GM23338 (cell line): ENCODE data around the gene DAPK3. TPM values are rescaled to one million over a fixed set of nuclear protein-coding genes. Genes with fewer than 3 reads are reported as not detected.
"Not testable (repeated sequence)": the region's sequence is repeated elsewhere in the genome, so short reads cannot be mapped to it uniquely, and the experiment has no call there.

ENCODE experiments used
- ATAC-seq: fragments of 200-7000 bp; cut with Tn5 transposase; 3 replicates; pipeline ENCODE4 v1.9.1; 2020
- DNase-seq: peaks from one replicate; pipeline ENCODE4 v3.0.0-alpha.2; 2015; ENCODE audit warnings: low spot score
- H2AFZ ChIP-seq: fragments of 200-600 bp; sonication (generic); 2 replicates; pipeline ENCODE4 v1.8.0; 2016; ENCODE audit warnings: antibody characterized with exemption, mild to moderate bottlenecking, moderate library complexity
- H3F3A ChIP-seq: fragments of 200-600 bp; sonication (generic); replicated peaks from 2 replicates; pipeline ENCODE4 v1.8.0; 2017; ENCODE audit warnings: antibody characterized with exemption, mixed run types, low read depth
- H3K27ac ChIP-seq: fragments of 200-600 bp; sonication (generic); 2 replicates; pipeline ENCODE4 v1.6.1; 2016; ENCODE audit warnings: low read depth
- H3K27me3 ChIP-seq: fragments of 200-600 bp; sonication (generic); 2 replicates; pipeline ENCODE4 v1.8.0; 2016; ENCODE audit warnings: mild to moderate bottlenecking, mixed run types, moderate library complexity; ENCODE audit not compliant: insufficient read depth
- H3K36me3 ChIP-seq: fragments of 200-600 bp; sonication (generic); 2 replicates; pipeline ENCODE4 v1.8.0; 2016; ENCODE audit warnings: mild to moderate bottlenecking; ENCODE audit not compliant: insufficient read depth
- H3K4me1 ChIP-seq: fragments of 200-600 bp; sonication (generic); 2 replicates; pipeline ENCODE4 v1.8.0; 2016; ENCODE audit warnings: mild to moderate bottlenecking, moderate library complexity; ENCODE audit not compliant: insufficient read depth
- H3K4me2 ChIP-seq: fragments of 200-600 bp; sonication (generic); 2 replicates; pipeline ENCODE4 v1.7.1; 2017; ENCODE audit warnings: mixed run types
- H3K4me3 ChIP-seq: fragments of 200-600 bp; sonication (generic); 2 replicates; pipeline ENCODE4 v1.6.1; 2016; ENCODE audit warnings: mixed run types
- H3K79me2 ChIP-seq: fragments of 200-600 bp; sonication (generic); replicated peaks from 2 replicates; pipeline ENCODE4 v1.8.0; 2017; ENCODE audit warnings: mild to moderate bottlenecking; ENCODE audit not compliant: insufficient read depth
- H3K9me2 ChIP-seq: fragments of 200-600 bp; sonication (generic); 2 replicates; pipeline ENCODE4 v1.8.0; 2017; ENCODE audit not compliant: insufficient read depth
- H4K20me1 ChIP-seq: fragments of 200-600 bp; sonication (generic); replicated peaks from 2 replicates; pipeline ENCODE4 v1.8.0; 2017; ENCODE audit warnings: mild to moderate bottlenecking; ENCODE audit not compliant: insufficient read depth
- H3K27ac Mint-ChIP-seq: 2 replicates; pipeline ENCODE4 v1.8.0; 2020; ENCODE audit warnings: inconsistent platforms, mild to moderate bottlenecking, moderate library complexity, mixed read lengths
- H3K27me3 Mint-ChIP-seq: 3 replicates; pipeline ENCODE4 v1.8.0; 2022; ENCODE audit warnings: low read depth, mild to moderate bottlenecking, moderate library complexity, mixed read lengths, inconsistent platforms; ENCODE audit not compliant: insufficient read depth, poor library complexity
- H3K36me3 Mint-ChIP-seq: 3 replicates; pipeline ENCODE4 v1.8.0; 2021; ENCODE audit warnings: low read depth, mild to moderate bottlenecking, inconsistent platforms, moderate library complexity, mixed read lengths
- H3K4me1 Mint-ChIP-seq: 3 replicates; pipeline ENCODE4 v1.8.0; 2020; ENCODE audit warnings: mild to moderate bottlenecking, inconsistent platforms, mixed read lengths
- H3K4me3 Mint-ChIP-seq: 3 replicates; pipeline ENCODE4 v1.8.0; 2021; ENCODE audit warnings: moderate library complexity, mild to moderate bottlenecking, inconsistent platforms, mixed read lengths
- H3K9me3 Mint-ChIP-seq: 3 replicates; pipeline ENCODE4 v1.8.0; 2020; ENCODE audit warnings: moderate library complexity, mild to moderate bottlenecking, inconsistent platforms, mixed read lengths
- ETS1 ChIP-seq: IDR thresholded peaks from 2 replicates; pipeline ENCODE4 v1.6.1; 2016; ENCODE audit warnings: antibody characterized with exemption
- EZH2 ChIP-seq: fragments of 200-600 bp; sonication (generic); IDR thresholded peaks from one replicate; pipeline ENCODE4 v1.8.0; 2017; ENCODE audit warnings: antibody characterized with exemption, mild to moderate bottlenecking, low read depth; ENCODE audit not compliant: unreplicated experiment
- NANOG ChIP-seq: IDR thresholded peaks from 2 replicates; pipeline ENCODE4 v1.6.1; 2016; ENCODE audit warnings: antibody characterized with exemption, borderline replicate concordance
- POLR2AphosphoS5 ChIP-seq: IDR thresholded peaks from 2 replicates; pipeline ENCODE4 v1.6.1; 2016; ENCODE audit warnings: antibody characterized with exemption, low read depth
- REST ChIP-seq: IDR thresholded peaks from one replicate; pipeline ENCODE4 v1.6.1; 2018; ENCODE audit warnings: antibody characterized with exemption; ENCODE audit not compliant: unreplicated experiment
- ZNF331 ChIP-seq: fragments of 250-450 bp; sonication (Bioruptor Pico); IDR thresholded peaks from 2 replicates; pipeline ENCODE4 v1.5.0; 2020; ENCODE audit warnings: low read depth, mild to moderate bottlenecking, moderate library complexity
- polyA plus RNA-seq: library from polyadenylated mRNA; unstranded; fragments of >200 nt; fragmentation: Nextera tagmentation; extraction: Ambion mirVana; gene quantifications from 2 replicates; pipeline ENCODE4 v1.2.1, GENCODE V29; 2016
- total RNA-seq: library from RNA; depleted of rRNA; stranded (reverse); fragments of >200 nt; shearing (Covaris generic); gene quantifications from 2 replicates; pipeline ENCODE4 v1.2.3, GENCODE V29; 2014

Gene DAPK3
- total and polyA plus RNA-seq, 2 experiments from 2014 or later, result 32.1 to 95.6 TPM

GRCh38 chr19:4000798-4001197 is 29.9 kb upstream of the DAPK3 start:
- not testable (repeated sequence) for ATAC-seq, H3K9me3 Mint-ChIP-seq, H2AFZ ChIP-seq, H3F3A ChIP-seq, H3K79me2 ChIP-seq, H3K27me3 ChIP-seq, H3K36me3 Mint-ChIP-seq, H3K27ac ChIP-seq, H3K4me1 Mint-ChIP-seq, H3K36me3 ChIP-seq, H3K4me3 ChIP-seq, H3K4me2 ChIP-seq, H3K9me2 ChIP-seq, H3K27me3 Mint-ChIP-seq, H3K4me3 Mint-ChIP-seq, H3K4me1 ChIP-seq, H3K27ac Mint-ChIP-seq, H4K20me1 ChIP-seq, DNase-seq

- not testable (repeated sequence) for H2AFZ ChIP-seq, H3K27me3 Mint-ChIP-seq, H3K27ac Mint-ChIP-seq
Measured at GRCh38 chr19:3998667-3999412, 27.9 kb upstream of the DAPK3 start.

GRCh38 chr19:3995607-3996006 is 24.7 kb upstream of the DAPK3 start:
- Histone ChIP-seq H3K4me3 (no peak overlapping the region), H3K36me3 (no peaks in the 10 kb centered on the region), H3K4me2 (no peak overlapping the region), H3K79me2 (no peaks in the 10 kb centered on the region), H4K20me1 (no peaks in the 10 kb centered on the region), H2AFZ (no peak overlapping the region), H3K27me3 (no peaks in the 10 kb centered on the region), H3K27ac (no peak overlapping the region), H3K9me2 (0 out of 2 replicates have a peak, but pooled peaks cover 3% of the 10 kb centered on the region), H3F3A (no peaks in the 10 kb centered on the region), H3K4me1 (no peaks in the 10 kb centered on the region)
- DNase-seq, result no peak
- H3K27ac Mint-ChIP-seq, result no peak overlapping the region
- H3K27me3 Mint-ChIP-seq, result peaks cover 4% of the 10 kb centered on the region
- peaks cover 3% of the 10 kb centered on the region; the same call in 2 of the 3 replicates for H3K9me3 Mint-ChIP-seq
- no peak overlapping the region for H3K4me3 Mint-ChIP-seq
- no peak for ATAC-seq
- no peaks in the 10 kb centered on the region for H3K36me3 Mint-ChIP-seq
- H3K4me1 Mint-ChIP-seq, result no peaks in the 10 kb centered on the region
- TF ChIP-seq ETS1, result no peak
- no peak for TF ChIP-seq ZNF331 (CRISPR knock-in tag)
- no peak for TF ChIP-seq REST
- no peak for TF ChIP-seq NANOG
- no peak for TF ChIP-seq EZH2
- no peak for TF ChIP-seq POLR2AphosphoS5

More at GRCh38 chr19:3998667-3999412, 27.9 kb upstream of the DAPK3 start:
- H3K4me2 ChIP-seq, H3K4me3 ChIP-seq, H3K36me3 Mint-ChIP-seq, H3K27me3 ChIP-seq, H3K36me3 ChIP-seq, H3K4me3 Mint-ChIP-seq, H3K4me1 Mint-ChIP-seq, H3F3A ChIP-seq, H4K20me1 ChIP-seq, DNase-seq, H3K9me3 Mint-ChIP-seq, H3K4me1 ChIP-seq, ATAC-seq, H3K27ac ChIP-seq, H3K9me2 ChIP-seq, H3K79me2 ChIP-seq: not testable (repeated sequence)
